ENCODE data around the gene ABL1.

- TF ChIP-seq CTCF (IDR thresholded peaks at IDR 0.05), result no peak
- TF ChIP-seq POLR2A (IDR thresholded peaks at IDR 0.05), result no peak
Measured at GRCh38 chr9:130862217-130862616, 27.2 kb downstream of the ABL1 start.
